Peyer's patch (tissue), 4 donors: ENCODE measurements around the gene ZHX3.
A peak's percentile ranks its signal among the peaks of the same experiment; 100 is the strongest.

Experiments used
- CTCF ChIP-seq, 6 experiments: fragments of 450-650 bp in 4 of 6; fragments of 200-600 bp in 2 of 6; sonication (generic) in 1 of 6; IDR thresholded peaks; one replicate each; pipeline ENCODE4 v1.5.1; 2017 to 2019; ENCODE audit warnings: antibody characterized with exemption in 6 of 6, mild to moderate bottlenecking in 3 of 6, moderate library complexity in 1 of 6
- POLR2A ChIP-seq, 2 donors: fragments of 450-650 bp; IDR thresholded peaks; one replicate each; pipeline ENCODE4 v1.5.1; 2017; ENCODE audit warnings: antibody characterized with exemption in 2 of 2, mild to moderate bottlenecking in 2 of 2, moderate library complexity in 2 of 2

- TF ChIP-seq CTCF (IDR thresholded peaks at IDR 0.05) = no peak
- peak in 1 of 2 donors; percentile 15 for TF ChIP-seq POLR2A (IDR thresholded peaks at IDR 0.05)
Measured at GRCh38 chr20:41138475-41139226, 178.9 kb downstream of the ZHX3 start.
